ENCODE data around the gene SH3RF2.
"Not testable (repeated sequence)": the region's sequence is repeated elsewhere in the genome, so short reads cannot be mapped to it uniquely, and the experiment has no call there.

Gene SH3RF2

GRCh38 chr5:146088098-146088497 is 151.7 kb downstream of the SH3RF2 start:
- no peak for DNase-seq

GRCh38 chr5:146089287-146089686 is 152.9 kb downstream of the SH3RF2 start:
- DNase-seq = no peak

- no peak for DNase-seq
These were observed 155.5 kb downstream of the SH3RF2 start for GRCh38 chr5:146091881-146092280.

DNA sequence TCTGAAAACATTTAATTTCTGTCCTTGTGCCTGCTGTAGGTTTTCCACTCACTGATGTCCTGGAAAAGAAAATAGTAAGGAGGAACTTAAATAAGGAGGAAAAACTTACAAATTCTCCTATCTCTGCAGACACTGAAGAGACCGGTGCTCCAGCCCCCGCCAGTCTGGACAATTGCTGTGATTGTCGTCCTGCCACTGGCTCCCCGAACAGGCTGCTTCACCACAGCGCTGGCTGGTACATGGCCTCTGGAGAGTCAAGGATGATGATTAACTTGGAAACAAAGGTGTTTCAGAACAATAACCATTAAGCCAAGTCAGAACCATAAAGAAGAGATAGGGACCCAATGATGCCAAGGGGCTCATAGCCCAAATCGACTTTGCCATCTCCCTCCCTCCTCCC is 161.7 kb downstream of the SH3RF2 start:
- no peak for DNase-seq

- DNase-seq = no peak
These were observed 165.3 kb downstream of the SH3RF2 start for GRCh38 chr5:146101646-146102045.

DNA sequence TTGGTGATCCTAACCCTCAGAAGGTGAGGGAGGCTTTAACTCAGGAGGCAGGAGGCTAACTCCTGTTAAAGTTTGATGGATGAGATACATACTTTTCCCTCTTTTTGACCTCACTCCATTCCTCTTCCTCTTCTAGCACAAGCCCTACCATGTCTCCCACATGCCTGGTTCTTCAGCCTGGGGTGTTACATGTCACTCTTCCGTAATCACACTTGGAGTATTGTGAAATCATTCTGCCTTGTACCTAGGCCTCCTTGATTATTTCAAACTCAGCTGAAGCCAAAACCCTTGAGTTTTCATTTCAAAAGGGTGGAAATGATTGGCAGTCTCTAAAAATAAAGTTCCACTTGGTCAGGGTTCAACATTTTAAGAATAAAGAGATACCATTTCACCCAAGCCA is 167.2 kb downstream of the SH3RF2 start:
- DNase-seq = no peak

- DNase-seq = no peak
These were observed 169.1 kb downstream of the SH3RF2 start, which contains the start of gene PLAC8L1 for GRCh38 chr5:146105477-146105876. Gene PLAC8L1 (minus strand): TSS chr5:146105577. CDS start chr5:146104311, 1,266 bp downstream.

- DNase-seq = no peak
These were observed 171.5 kb downstream of the SH3RF2 start for GRCh38 chr5:146107901-146108300.

DNA sequence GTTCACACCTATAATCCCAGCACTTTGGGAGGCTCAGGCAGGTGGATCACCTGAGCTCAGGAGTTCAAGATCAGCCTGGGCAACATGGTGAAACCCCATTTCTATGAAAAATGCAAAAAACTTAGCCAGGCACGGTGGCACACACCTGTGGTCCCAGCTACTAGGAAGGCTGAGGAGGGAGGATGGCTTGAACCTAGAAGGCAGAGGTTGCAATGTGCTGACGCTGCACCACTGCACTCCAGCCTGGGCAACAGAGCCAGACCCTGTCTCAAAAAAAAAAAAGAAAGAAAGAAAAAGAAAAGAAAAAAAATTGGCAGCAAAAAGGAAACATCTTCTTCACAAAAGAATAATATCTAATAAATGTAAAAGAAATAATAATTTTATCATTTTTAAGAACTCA is 172.5 kb downstream of the SH3RF2 start:
- not testable (repeated sequence) for DNase-seq

DNA sequence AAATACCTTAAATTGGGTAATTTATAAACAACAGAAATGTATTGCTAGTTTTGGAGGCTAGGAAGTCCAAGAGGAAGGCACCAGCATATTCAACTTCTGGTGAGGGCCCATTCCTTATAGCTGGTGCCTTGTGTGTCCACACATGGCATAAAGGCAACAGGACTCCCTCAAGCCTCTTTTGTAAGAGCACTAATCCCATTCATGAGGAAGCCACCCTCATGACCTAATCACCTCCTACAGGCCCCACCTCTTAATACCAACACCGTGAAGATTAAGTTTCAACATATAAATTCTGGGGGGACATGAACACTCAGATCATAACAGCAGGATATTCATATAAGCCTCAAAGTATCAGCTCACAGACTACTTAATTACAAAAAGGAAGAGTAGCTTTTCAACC is 173.0 kb downstream of the SH3RF2 start:
- no peak for DNase-seq

DNA sequence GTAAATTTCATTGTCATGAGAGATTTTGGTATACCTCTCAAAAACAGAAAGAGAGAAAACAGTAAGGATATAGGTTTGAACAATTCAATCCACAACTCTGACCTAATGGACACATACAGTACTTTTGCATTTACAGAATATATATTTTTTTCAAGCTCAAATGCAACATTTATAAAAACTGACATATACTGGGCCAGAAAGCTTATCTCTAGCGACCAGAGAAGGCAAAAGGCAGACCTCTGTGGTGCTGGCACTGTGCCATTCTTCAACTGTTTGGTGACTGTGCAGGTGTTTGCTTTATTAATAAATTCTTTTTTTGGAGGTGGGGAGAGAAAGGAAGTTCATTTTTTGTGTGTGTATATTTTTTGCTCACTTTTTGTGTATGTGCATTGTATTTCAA is 175.0 kb downstream of the SH3RF2 start:
- DNase-seq = no peak

DNA sequence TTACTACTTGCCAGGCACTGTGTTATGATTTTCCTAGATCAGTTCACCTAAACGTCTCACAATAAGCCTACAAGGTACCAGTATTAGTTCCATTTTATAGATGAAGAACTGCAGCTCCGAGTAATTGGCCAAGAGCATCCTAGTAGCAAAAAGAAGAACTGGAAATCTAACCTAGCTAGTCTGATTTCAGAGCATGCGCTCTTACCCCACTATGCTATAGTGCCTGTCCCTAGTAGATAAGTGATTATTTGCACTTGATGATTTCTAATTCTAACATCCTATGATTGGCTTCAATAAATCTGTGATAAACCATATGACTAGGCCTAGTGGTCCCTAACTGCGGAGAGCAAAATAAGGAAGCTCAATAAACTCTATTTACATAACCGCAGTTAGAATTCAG is 176.1 kb downstream of the SH3RF2 start:
- DNase-seq = no peak

Data from activated CD4-positive, alpha-beta T cell treated with anti-CD3 and anti-CD28 coated beads, Interleukin-2, Interleukin-6, amounts not matched to agents 100 ng/mL and 50 ng/mL, durations not matched to agents 16 hours and 8 hours (primary cell).